HCT116 (cell line): ENCODE data around the gene PCDH9. TPM values are rescaled to one million over a fixed set of nuclear protein-coding genes. Genes with fewer than 3 reads are reported as not detected.

ENCODE experiments used
- ATAC-seq: fragments of 200-7000 bp; cut with Tn5 transposase; 2 replicates; pipeline ENCODE4 v1.9.1; 2020; ENCODE audit warnings: mild to moderate bottlenecking, moderate library complexity
- BruUV-seq: library from RNA; stranded (reverse); fragments of 400-500 nt; replicated peaks from 2 replicates; lab custom pipeline; 2021; lab: Mats Ljungman, UMichigan
- CTCF ChIA-PET: fragments of 300-600 bp; sonication (Branson Sonifier 250); formaldehyde crosslinking; loops from one replicate; lab custom pipeline; 2021; ENCODE audit warnings: antibody characterized with exemption; lab: Charles Lee
- POLR2A ChIA-PET: fragments of 300-600, 350-600 bp; sonication (Branson Sonifier 250); formaldehyde crosslinking; loops from one replicate; lab custom pipeline; 2021; ENCODE audit warnings: antibody characterized with exemption; lab: Charles Lee
- RAD21 ChIA-PET, 2 experiments: fragments of 300-600 bp; sonication (Branson Sonifier 250); formaldehyde crosslinking; loops; one replicate each; lab custom pipeline; 2023; ENCODE audit warnings: low total read pairs in 2 of 2; ENCODE audit not compliant: uncharacterized antibody in 2 of 2, unreplicated experiment in 2 of 2, low non-redundant PET in 1 of 2; lab: Charles Lee
- DNase-seq: peaks from one replicate; pipeline ENCODE4 v3.0.0-alpha.2; 2010; ENCODE audit warnings: low read depth, low spot score
- H2AFZ ChIP-seq: fragments of 200-600 bp; shearing (Covaris generic), sonication (generic); 2 replicates; pipeline ENCODE4 v1.6.1; 2017; ENCODE audit warnings: low read depth, mixed run types, mixed read lengths, antibody characterized with exemption, low read length; ENCODE audit not compliant: poor library complexity, severe bottlenecking
- H3K27ac ChIP-seq: 2 replicates; pipeline ENCODE4 v1.5.1; 2012; ENCODE audit warnings: low read depth, low read length
- H3K27me3 ChIP-seq: fragments of 200-600 bp; sonication (generic); 2 replicates; pipeline ENCODE4 v1.6.1; 2016; ENCODE audit warnings: mixed run types, low read length, mixed read lengths; ENCODE audit not compliant: insufficient read depth
- H3K36me3 ChIP-seq, 2 experiments: fragments of 200-500 bp in 1 of 2; fragments of 200-600 bp in 1 of 2; sonication (Bioruptor generic) in 1 of 2; sonication (generic) in 1 of 2; 2 replicates each; pipeline versions ENCODE4 v1.5.1 to v1.6.1; 2014 to 2016; ENCODE audit warnings: low read length in 2 of 2, inconsistent platforms in 1 of 2, mixed read lengths in 1 of 2, mixed run types in 1 of 2; ENCODE audit not compliant: insufficient read depth in 2 of 2, control insufficient read depth in 1 of 2
- H3K4me1 ChIP-seq, 2 experiments: fragments of 200-600 bp in 1 of 2; sonication (generic) in 1 of 2; 2 replicates each; pipeline versions ENCODE4 v1.5.1 to v1.6.1; 2012 to 2017; ENCODE audit warnings: low read length in 2 of 2, inconsistent platforms in 1 of 2, mild to moderate bottlenecking in 1 of 2, mixed read lengths in 1 of 2, mixed run types in 1 of 2, moderate library complexity in 1 of 2; ENCODE audit not compliant: insufficient read depth in 2 of 2, control insufficient read depth in 1 of 2
- H3K4me2 ChIP-seq: fragments of 200-600 bp; sonication (generic); 2 replicates; pipeline ENCODE4 v1.6.1; 2017; ENCODE audit warnings: mixed run types, low read length, mixed read lengths
- H3K4me3 ChIP-seq, 2 experiments: fragments of 200-600 bp in 1 of 2; sonication (generic) in 1 of 2; replicated peaks in 1 of 2; 2 replicates each; pipeline ENCODE4 v1.5.1; 2011 to 2016; ENCODE audit warnings: low read length in 2 of 2, control low read depth in 1 of 2, low read depth in 1 of 2, mild to moderate bottlenecking in 1 of 2, mixed read lengths in 1 of 2, mixed run types in 1 of 2
- H3K79me2 ChIP-seq: fragments of 200-600 bp; sonication (generic); 2 replicates; pipeline ENCODE4 v1.6.1; 2017; ENCODE audit warnings: mild to moderate bottlenecking, mixed run types, low read length, moderate library complexity, mixed read lengths; ENCODE audit not compliant: insufficient read depth
- H3K9ac ChIP-seq: fragments of 200-600 bp; sonication (generic); 2 replicates; pipeline ENCODE4 v1.6.1; 2016; ENCODE audit warnings: low read length, mixed read lengths
- H3K9me2 ChIP-seq: fragments of 200-600 bp; sonication (generic), shearing (Covaris generic); 2 replicates; pipeline ENCODE4 v1.6.1; 2017; ENCODE audit warnings: mixed run types, mild to moderate bottlenecking, moderate library complexity; ENCODE audit not compliant: insufficient read depth
- H3K9me3 ChIP-seq, 2 experiments: fragments of 200-500 bp in 1 of 2; fragments of 200-600 bp in 1 of 2; sonication (Bioruptor generic) in 1 of 2; sonication (generic) in 1 of 2; 2 replicates each; pipeline ENCODE4 v1.6.1; 2014 to 2017; ENCODE audit warnings: low read length in 2 of 2, mixed read lengths in 2 of 2, inconsistent platforms in 1 of 2, low read depth in 1 of 2, mild to moderate bottlenecking in 1 of 2, mixed run types in 1 of 2, moderate library complexity in 1 of 2; ENCODE audit not compliant: control insufficient read depth in 1 of 2, insufficient read depth in 1 of 2
- H4K20me1 ChIP-seq: fragments of 200-600 bp; sonication (generic), shearing (Covaris generic); 2 replicates; pipeline ENCODE4 v1.6.1; 2017; ENCODE audit warnings: mixed run types, mild to moderate bottlenecking, moderate library complexity; ENCODE audit not compliant: insufficient read depth
- POLR2A ChIP-seq: IDR thresholded peaks from 2 replicates; pipeline ENCODE4 v1.7.0; 2011; ENCODE audit warnings: borderline replicate concordance; ENCODE audit not compliant: insufficient read depth, insufficient read length; ENCODE audit errors: extremely low read depth
- SP1 ChIP-seq: IDR thresholded peaks from 2 replicates; pipeline ENCODE4 v1.6.1; 2012; ENCODE audit warnings: low read depth
- intact Hi-C: fragments of 100-400 bp; cut with micrococcal nuclease; formaldehyde crosslinking; loops from 2 replicates; pipeline ENCODE4 v1.10.0; 2022
- total RNA-seq: library from RNA; stranded (reverse); gene quantifications from one replicate; pipeline ENCODE4 v1.2.1, GENCODE V29; 2021; ENCODE audit not compliant: unreplicated experiment
- TF ChIP-seq, protein P1 (sequence below), 3 experiments: fragments of 200-600 bp in 1 of 3; sonication (generic) in 1 of 3; IDR thresholded peaks in 2 of 3; conservative IDR thresholded peaks in 1 of 3; 2 replicates each; pipeline ENCODE4 v1.5.1; 2012 to 2017; ENCODE audit warnings: low read depth in 2 of 3, low read length in 2 of 3, antibody characterized with exemption in 1 of 3, borderline replicate concordance in 1 of 3, control low read depth in 1 of 3, mild to moderate bottlenecking in 1 of 3, mixed read lengths in 1 of 3, mixed run types in 1 of 3, moderate library complexity in 1 of 3; ENCODE audit not compliant: insufficient read depth in 1 of 3

The PCDH9 gene
- total RNA-seq, 1 experiment from 2014 or later: 0.02 TPM

- ChIA-PET POLR2A (no interaction called here), CTCF (interaction anchor here (1.8 kb wide), 1 partner anchor 607 kb away, joined by 10 read pairs; no protein-coding TSS in a partner anchor), RAD21 (no interaction called here)
- ATAC-seq (no peak), DNase-seq (no peak)
- Histone ChIP-seq H3K9me2 (no peaks in the 10 kb centered on the region), H4K20me1 (no peaks in the 10 kb centered on the region), H3K9me3 (no peaks in the 10 kb centered on the region), H3K4me2 (no peak overlapping the region), H3K27me3 (no peaks in the 10 kb centered on the region), H3K9ac (no peak overlapping the region), H3K4me3 (no peak overlapping the region), H3K79me2 (no peaks in the 10 kb centered on the region), H3K36me3 (no peaks in the 10 kb centered on the region), H3K27ac (no peak overlapping the region), H2AFZ (no peak overlapping the region), H3K4me1 (peaks cover 0 to 3% of the 10 kb centered on the region in 2 experiments; a peak in 1 of 4 replicates)
- TF ChIP-seq, protein P1, sequence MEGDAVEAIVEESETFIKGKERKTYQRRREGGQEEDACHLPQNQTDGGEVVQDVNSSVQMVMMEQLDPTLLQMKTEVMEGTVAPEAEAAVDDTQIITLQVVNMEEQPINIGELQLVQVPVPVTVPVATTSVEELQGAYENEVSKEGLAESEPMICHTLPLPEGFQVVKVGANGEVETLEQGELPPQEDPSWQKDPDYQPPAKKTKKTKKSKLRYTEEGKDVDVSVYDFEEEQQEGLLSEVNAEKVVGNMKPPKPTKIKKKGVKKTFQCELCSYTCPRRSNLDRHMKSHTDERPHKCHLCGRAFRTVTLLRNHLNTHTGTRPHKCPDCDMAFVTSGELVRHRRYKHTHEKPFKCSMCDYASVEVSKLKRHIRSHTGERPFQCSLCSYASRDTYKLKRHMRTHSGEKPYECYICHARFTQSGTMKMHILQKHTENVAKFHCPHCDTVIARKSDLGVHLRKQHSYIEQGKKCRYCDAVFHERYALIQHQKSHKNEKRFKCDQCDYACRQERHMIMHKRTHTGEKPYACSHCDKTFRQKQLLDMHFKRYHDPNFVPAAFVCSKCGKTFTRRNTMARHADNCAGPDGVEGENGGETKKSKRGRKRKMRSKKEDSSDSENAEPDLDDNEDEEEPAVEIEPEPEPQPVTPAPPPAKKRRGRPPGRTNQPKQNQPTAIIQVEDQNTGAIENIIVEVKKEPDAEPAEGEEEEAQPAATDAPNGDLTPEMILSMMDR (IDR thresholded peaks at IDR 0.05 in 2 of 3, conservative IDR thresholded peaks at IDR 0.05 in 1 of 3; ENCODE audit: borderline replicate concordance in 1 of 3, insufficient read depth in 1 of 3, low read depth in 2 of 3, low read length in 2 of 3): no peak
- TF ChIP-seq SP1 (no peak), POLR2A (no peak)
- BruUV-seq: no TSS peak
- intact Hi-C loops: no loop called here
Observed at GRCh38 chr13:67225252-67226159, 4.6 kb downstream of the PCDH9 start.
